HG03354 (cell line): Measurements from ENCODE around the gene SFT2D3.

Source experiments
- ATAC-seq: cut with Tn5 transposase; IDR thresholded peaks from one replicate; pipeline ENCODE4 v1.9.1; 2021; ENCODE audit warnings: mild to moderate bottlenecking; ENCODE audit not compliant: unreplicated experiment, poor library complexity, severe bottlenecking

The SFT2D3 gene

GRCh38 chr2:127680706-127681287 is 20.5 kb upstream of the SFT2D3 start:
- ATAC-seq: no peak

DNA sequence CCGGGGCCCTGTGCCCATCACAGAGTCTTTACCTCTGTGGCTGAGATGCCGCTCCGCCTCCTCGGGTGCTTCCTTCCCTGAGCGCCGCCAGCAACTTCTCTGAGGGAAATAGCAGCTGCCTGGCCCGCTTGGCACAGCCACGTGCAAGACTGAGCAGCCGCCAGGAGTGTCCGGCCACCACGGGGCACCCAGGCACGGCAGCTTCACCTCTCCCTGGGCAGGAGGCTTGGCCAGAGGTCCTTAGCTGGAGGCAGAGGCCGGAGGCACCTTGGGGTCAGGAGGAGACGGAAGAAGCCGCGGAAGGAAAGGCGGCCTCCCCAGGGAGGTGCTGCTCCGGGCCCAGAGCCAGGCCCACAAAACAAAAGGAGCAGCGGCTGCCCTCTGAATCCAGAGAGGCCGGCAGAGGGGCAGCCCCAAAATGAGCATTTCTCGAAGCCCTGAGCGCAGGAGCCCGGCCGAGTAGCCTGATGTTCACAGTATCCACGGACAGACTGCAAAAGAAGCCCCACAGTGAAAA is 20.0 kb upstream of the SFT2D3 start:
- ATAC-seq: no peak

DNA sequence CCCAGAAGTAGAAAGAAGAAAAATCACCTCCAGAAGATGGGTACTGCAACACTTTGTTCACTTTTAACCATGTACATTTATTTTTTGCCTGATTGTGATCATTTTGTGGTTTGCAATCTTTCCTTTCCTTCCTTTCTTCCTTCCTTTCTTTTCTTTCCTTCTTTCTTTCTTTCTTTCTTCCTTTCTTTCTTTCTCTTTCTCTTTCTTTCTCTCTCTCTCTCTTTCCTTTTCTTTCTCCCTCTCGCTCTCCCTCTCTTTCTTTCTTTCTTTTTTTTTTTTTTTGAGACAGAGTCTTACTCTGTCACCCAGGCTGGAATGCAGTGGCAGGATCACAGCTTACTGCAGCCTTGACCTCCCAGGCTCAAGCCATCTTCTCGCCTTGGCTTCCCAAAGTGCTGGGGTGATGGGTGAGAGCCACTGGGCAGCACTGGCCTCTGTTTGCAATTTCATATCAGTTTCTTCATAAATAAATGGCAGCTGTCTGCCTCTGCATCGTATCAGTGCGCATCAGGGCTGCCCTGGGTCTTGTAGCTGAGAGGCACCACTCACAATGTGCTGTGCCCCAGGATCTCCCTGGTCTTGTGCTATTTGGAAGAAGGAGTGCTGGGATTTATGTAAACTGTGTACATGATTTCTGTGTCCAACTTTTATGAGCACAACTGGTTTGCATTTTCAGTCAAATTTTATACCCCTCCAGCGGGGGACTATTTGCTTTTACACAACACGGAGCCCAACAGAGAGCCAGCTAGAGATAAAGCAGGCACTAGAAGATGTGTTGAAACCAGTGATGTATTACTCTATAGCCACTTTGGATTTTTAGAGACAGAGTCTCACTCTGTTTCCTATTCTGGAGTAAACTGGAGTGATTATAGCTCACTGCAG is 19.1 kb upstream of the SFT2D3 start:
- ATAC-seq: no peak

- ATAC-seq: no peak
Measured at GRCh38 chr2:127683056-127683455, 18.2 kb upstream of the SFT2D3 start.

- ATAC-seq: no peak
Measured at GRCh38 chr2:127683757-127684156, 17.5 kb upstream of the SFT2D3 start.

DNA sequence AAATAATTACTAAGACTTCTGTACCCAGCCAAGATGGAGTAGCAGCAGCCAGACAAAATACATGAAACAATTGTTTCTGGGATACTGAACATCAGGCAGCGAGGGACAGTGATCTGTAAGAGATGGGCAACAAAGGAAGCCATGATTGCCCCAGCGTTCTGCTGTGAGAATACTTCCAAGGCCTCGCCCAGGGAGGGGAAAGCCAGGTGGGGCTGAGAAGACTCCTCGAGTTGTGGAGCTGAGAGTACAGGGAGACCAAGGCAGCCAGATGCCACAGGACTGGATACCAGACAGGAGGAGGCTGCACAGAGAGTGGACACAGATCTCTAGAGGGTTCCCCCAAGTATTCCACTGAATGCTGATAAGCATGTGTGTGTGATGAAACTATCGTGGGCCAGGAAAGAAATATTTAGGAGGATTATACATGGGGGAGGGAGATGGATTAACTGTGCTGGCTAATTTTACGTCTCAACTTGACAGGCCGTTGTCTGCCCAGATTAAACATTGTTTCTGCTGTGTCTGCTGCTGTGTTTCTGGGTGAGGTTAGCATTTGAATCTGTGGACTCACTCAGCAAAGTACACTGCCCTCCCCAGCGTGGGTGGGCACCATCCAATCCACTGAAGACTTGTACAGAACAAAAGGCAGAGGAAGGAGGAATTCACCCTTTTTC is 15.8 kb upstream of the SFT2D3 start:
- no peak for ATAC-seq

DNA sequence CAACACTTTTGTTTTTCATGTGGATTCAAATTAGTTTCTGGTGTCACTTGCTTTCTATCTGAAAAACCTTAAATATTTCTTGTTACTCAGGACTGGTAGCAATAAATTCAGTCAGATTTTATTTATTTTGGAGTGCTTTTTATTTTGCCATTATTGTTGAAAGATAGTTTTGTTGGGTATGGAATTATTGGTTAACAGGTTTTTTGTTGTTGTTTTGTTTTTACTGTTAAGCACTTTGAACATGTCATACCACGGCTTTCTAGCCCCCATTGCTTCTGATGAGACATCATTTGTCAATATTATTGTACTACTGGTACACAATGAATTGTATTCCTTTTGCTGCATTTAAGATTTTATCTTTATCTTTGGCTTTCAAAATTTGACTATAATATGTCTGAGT is 12.9 kb upstream of the SFT2D3 start:
- ATAC-seq: no peak

DNA sequence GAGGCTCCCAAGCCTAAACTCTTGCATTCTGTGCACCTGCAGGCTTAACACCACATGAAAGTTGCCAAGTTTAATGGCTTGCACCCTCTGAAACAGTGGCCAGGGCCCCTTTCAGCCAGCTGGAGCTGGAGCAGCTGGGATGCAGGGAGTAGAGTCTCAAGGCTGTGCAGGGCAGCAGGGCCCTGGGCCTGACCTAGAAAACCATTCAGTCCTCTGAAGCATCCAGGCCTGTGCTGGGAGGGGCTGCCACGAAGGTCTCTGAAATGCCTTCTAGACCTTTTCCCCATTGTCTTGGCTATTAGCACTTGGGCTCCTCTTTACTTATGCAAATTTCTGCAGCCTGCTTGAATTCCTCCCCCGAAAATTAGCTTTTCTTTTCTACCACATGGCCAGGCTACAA is 10.6 kb upstream of the SFT2D3 start:
- ATAC-seq: no peak

DNA sequence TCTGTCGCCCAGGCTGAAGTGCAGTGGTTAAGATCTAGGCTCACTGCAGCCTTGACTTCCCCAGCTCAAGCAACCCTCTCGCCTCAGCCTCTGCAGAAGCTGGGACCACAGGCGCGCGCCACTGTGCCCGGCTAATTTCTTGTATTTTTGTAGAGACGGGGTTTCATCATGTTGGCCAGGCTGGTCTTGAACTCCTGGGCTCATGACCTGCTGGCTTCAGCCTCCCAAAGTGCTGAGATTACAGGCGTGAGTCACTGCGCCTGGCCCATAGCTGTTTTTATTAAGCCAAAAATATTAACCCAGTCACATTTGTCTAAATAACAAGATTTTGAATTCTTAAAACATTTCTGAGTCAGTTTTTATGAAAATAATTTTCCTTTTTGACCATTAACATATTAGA is 6.3 kb upstream of the SFT2D3 start:
- no peak for ATAC-seq

DNA sequence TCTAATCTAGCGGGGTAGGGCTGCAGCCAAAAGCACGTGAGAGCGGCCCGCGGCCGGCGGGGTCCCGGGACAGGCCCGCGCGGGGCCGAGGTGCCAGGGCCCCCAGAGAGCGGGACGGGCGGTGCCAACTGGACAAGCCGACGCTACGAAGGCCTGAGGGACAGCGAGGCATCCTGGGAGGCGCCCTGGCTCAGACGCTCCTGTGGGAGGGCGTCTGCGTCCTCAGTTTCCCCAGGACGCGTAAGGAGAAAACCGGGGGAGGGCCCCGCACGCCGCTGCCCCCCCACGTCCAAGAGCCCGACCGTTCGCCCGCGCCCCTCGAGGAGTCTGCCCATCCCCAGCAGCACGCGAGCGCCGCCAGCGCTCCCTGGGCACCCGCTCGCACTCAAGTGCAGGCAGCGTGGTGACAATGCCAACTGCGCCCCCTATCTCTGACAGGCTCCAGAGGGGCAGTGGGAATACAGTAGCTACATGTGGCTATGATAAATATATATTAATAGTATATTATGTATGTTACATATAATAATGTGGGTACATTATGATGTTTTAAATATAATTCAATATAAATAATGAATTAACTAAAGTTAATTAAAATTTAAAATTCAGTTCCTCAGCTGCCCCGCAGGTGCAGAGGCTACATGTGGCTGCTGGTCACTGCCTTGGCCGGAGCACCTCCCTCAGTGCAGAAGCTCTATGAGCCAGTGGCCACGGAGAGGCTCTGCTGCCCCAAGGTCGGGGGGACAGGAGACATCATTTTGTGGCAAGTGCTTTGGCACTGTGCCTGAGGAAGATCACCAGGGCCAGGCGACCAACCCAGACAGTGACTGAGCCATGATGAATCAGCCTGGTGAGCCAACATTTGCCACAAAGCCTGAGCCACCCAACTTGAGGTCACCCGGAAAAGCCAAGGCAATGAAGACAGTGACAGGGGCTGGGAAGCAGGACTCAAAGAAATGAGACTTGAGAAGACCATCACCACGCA is 5.5 kb upstream of the SFT2D3 start:
- no peak for ATAC-seq

GRCh38 chr2:127697482-127698180 is 3.7 kb upstream of the SFT2D3 start:
- ATAC-seq: no peak

GRCh38 chr2:127698553-127699355 is 2.5 kb upstream of the SFT2D3 start:
- no peak for ATAC-seq

- ATAC-seq: peak; percentile 62
Measured at GRCh38 chr2:127700527-127701192, 637 bp upstream of the SFT2D3 start.

DNA sequence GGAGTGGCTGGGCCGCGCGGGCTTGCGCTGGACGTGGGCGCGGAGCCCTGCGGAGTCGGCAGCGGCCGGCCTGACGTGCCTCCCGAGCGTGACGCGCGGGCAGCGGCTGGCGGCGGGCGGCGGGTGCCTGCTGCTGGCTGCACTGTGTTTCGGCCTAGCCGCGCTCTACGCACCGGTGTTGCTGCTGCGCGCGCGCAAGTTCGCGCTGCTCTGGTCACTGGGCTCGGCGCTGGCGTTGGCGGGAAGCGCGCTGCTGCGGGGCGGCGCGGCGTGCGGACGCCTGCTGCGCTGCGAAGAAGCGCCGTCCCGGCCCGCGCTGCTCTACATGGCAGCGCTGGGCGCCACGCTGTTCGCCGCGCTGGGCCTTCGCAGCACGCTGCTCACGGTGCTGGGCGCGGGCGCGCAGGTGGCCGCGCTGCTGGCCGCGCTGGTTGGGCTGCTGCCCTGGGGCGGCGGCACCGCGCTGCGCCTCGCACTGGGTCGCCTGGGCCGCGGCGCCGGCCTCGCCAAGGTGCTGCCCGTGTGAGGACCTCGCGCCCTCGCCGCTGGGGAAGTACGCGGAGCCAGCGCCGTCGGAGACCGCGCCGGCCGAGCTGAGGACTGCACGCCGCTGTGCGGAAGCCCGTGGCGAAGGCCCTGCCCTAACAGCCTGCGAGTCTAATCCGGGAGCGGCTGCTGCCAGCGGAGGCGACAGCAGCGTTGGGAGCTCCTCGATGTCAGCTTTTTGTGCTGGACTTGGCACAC is 526 bp downstream of the SFT2D3 start:
- peak; percentile 62 for ATAC-seq

GRCh38 chr2:127702395-127703009 is 1.2 kb downstream of the SFT2D3 start:
- no peak for ATAC-seq

DNA sequence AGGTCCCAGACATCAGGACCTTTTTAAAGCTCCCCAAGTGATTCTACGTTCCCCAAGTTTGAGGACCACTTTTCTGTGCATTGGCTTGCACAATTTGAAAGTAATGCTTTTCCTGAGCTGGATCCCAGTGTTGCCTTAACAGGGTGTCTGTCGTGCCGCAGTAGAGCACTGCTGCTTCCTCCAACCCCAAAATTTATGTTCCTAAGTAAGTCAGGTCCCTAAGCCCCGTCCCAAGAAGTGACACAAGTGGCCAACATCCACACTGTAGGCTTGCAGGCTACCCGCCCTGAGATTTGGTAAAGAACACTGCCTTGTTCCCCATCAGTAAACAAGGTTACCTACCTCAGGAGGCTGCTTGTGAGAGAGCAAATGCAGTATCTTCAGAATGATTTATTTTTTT is 2.0 kb downstream of the SFT2D3 start:
- no peak for ATAC-seq
